Mammary epithelial cell (primary cell): ENCODE results near the gene COL3A1.

Experiments used
- EZH2 ChIP-seq: IDR thresholded peaks from 2 replicates; pipeline ENCODE4 v1.6.1; 2012; ENCODE audit warnings: low read length, inconsistent platforms, borderline replicate concordance
- TF ChIP-seq, protein P1 (sequence below), 2 donors: IDR thresholded peaks in 1 of 2; conservative IDR thresholded peaks in 1 of 2; 2 replicates each; pipeline ENCODE4 v1.5.1; 2011 to 2012; ENCODE audit warnings: inconsistent platforms in 2 of 2, low read length in 2 of 2, mild to moderate bottlenecking in 2 of 2, control low read depth in 1 of 2, low read depth in 1 of 2; ENCODE audit not compliant: insufficient read depth in 1 of 2; ENCODE audit errors: extremely low read depth in 1 of 2

GRCh38 chr2:189046320-189046719, 72.1 kb downstream of the COL3A1 start:
- TF ChIP-seq, protein P1, sequence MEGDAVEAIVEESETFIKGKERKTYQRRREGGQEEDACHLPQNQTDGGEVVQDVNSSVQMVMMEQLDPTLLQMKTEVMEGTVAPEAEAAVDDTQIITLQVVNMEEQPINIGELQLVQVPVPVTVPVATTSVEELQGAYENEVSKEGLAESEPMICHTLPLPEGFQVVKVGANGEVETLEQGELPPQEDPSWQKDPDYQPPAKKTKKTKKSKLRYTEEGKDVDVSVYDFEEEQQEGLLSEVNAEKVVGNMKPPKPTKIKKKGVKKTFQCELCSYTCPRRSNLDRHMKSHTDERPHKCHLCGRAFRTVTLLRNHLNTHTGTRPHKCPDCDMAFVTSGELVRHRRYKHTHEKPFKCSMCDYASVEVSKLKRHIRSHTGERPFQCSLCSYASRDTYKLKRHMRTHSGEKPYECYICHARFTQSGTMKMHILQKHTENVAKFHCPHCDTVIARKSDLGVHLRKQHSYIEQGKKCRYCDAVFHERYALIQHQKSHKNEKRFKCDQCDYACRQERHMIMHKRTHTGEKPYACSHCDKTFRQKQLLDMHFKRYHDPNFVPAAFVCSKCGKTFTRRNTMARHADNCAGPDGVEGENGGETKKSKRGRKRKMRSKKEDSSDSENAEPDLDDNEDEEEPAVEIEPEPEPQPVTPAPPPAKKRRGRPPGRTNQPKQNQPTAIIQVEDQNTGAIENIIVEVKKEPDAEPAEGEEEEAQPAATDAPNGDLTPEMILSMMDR (conservative IDR thresholded peaks at IDR 0.05 in 1 of 2, IDR thresholded peaks at IDR 0.05 in 1 of 2; ENCODE audit: extremely low read depth in 1 of 2, insufficient read depth in 1 of 2, low read depth in 1 of 2, low read length in 2 of 2), result no peak
- TF ChIP-seq EZH2, result no peak
